PFSK-1 (cell line): ENCODE data around the gene PID1. TPM values are rescaled to one million over a fixed set of nuclear protein-coding genes. Genes with fewer than 3 reads are reported as not detected.

ENCODE experiments used
- FOXP2 ChIP-seq: optimal IDR thresholded peaks from 2 replicates; pipeline ENCODE3; 2011; ENCODE audit warnings: borderline replicate concordance, control low read depth, inconsistent platforms; ENCODE audit not compliant: insufficient read depth; ENCODE audit errors: extremely low read length, extremely low read depth
- POLR2AphosphoS5 ChIP-seq: IDR thresholded peaks from 2 replicates; pipeline ENCODE4 v1.6.1; 2012; ENCODE audit warnings: low read depth, mild to moderate bottlenecking, control low read depth, low read length, moderate library complexity
- REST ChIP-seq, 2 experiments: IDR thresholded peaks; 2 replicates each; pipeline versions ENCODE4 v1.6.1 to v1.8.0; 2011 to 2012; ENCODE audit warnings: low read depth in 2 of 2, low read length in 2 of 2, control low read depth in 1 of 2, inconsistent platforms in 1 of 2, mild to moderate bottlenecking in 1 of 2, moderate library complexity in 1 of 2; ENCODE audit not compliant: insufficient read depth in 1 of 2
- SIN3A ChIP-seq: IDR thresholded peaks from 2 replicates; pipeline ENCODE4 v1.6.1; 2012; ENCODE audit warnings: mild to moderate bottlenecking, low read length, moderate library complexity, borderline replicate concordance; ENCODE audit not compliant: insufficient read depth
- TAF1 ChIP-seq: IDR thresholded peaks from 2 replicates; pipeline ENCODE4 v1.6.1; 2012; ENCODE audit warnings: low read length, control low read depth, borderline replicate concordance; ENCODE audit not compliant: insufficient read depth
- polyA plus RNA-seq: library from polyadenylated mRNA; unstranded; fragments of >200 nt; gene quantifications from one replicate; pipeline ENCODE4 v1.2.1, GENCODE V29; 2012; ENCODE audit warnings: low read depth, missing spikeins; ENCODE audit not compliant: insufficient read length

Gene PID1
- polyA plus RNA-seq, result not detected

GRCh38 chr2:229270551-229271410, at the start of gene PID1:
Gene PID1, minus strand, starts transcription at chr2:229271287. Its CDS starts 244 bp downstream, at chr2:229271043.
- TF ChIP-seq POLR2AphosphoS5 (no peak), REST (IDR thresholded peaks at IDR 0.05; ENCODE audit: insufficient read depth in 1 of 2, low read depth in 2 of 2, low read length in 2 of 2) (no peak), SIN3A (no peak), TAF1 (no peak), FOXP2 (no peak)

- TF ChIP-seq REST (IDR thresholded peaks at IDR 0.05; ENCODE audit: insufficient read depth in 1 of 2, low read depth in 2 of 2, low read length in 2 of 2) (no peak), POLR2AphosphoS5 (no peak), SIN3A (no peak), FOXP2 (no peak), TAF1 (no peak)
Observed at GRCh38 chr2:229319558-229319957, 48.5 kb upstream of the PID1 start.

- TF ChIP-seq POLR2AphosphoS5 (no peak), REST (IDR thresholded peaks at IDR 0.05; ENCODE audit: insufficient read depth in 1 of 2, low read depth in 2 of 2, low read length in 2 of 2) (no peak)
Observed at GRCh38 chr2:229314117-229314516, 43.0 kb upstream of the PID1 start.

GRCh38 chr2:229313591-229313990, 42.5 kb upstream of the PID1 start:
- no peak for TF ChIP-seq SIN3A
- no peak for TF ChIP-seq TAF1
- TF ChIP-seq FOXP2, result no peak
- no peak for TF ChIP-seq REST (IDR thresholded peaks at IDR 0.05; ENCODE audit: insufficient read depth in 1 of 2, low read depth in 2 of 2, low read length in 2 of 2)
- no peak for TF ChIP-seq POLR2AphosphoS5

- no peak for TF ChIP-seq REST (IDR thresholded peaks at IDR 0.05; ENCODE audit: insufficient read depth in 1 of 2, low read depth in 2 of 2, low read length in 2 of 2)
- no peak for TF ChIP-seq POLR2AphosphoS5
- no peak for TF ChIP-seq TAF1
- TF ChIP-seq SIN3A, result no peak
- no peak for TF ChIP-seq FOXP2
Observed at GRCh38 chr2:229301237-229301636, 30.1 kb upstream of the PID1 start.
